H1 (cell line): Measurements from ENCODE around the gene RBM5. TPM values are rescaled to one million over a fixed set of nuclear protein-coding genes. Genes with fewer than 3 reads are reported as not detected.

ENCODE experiments used
- CTCF ChIA-PET: fragments of 300-600 bp; sonication (Branson Sonifier 250); formaldehyde crosslinking; loops from one replicate; lab custom pipeline; 2021; ENCODE audit not compliant: partially characterized antibody; lab: Charles Lee
- POLR2A ChIA-PET: fragments of 300-600 bp; sonication (Branson Sonifier 250); formaldehyde crosslinking; loops from one replicate; lab custom pipeline; 2021; ENCODE audit warnings: inconsistent platforms; ENCODE audit not compliant: partially characterized antibody; lab: Charles Lee
- DNase-seq, 2 experiments: peaks; one replicate each; pipeline versions ENCODE4 v3.0.0 to v3.0.0-alpha.2; 2010 to 2022; ENCODE audit warnings: low spot score in 2 of 2, low read depth in 1 of 2, mixed read lengths in 1 of 2
- FAIRE-seq: peaks from 2 replicates; lab custom pipeline; 2011; peaks lifted over from hg19 to GRCh38; lab: Jason Lieb, UNC
- H2AFZ ChIP-seq: 2 replicates; pipeline ENCODE4 v1.8.1; 2012; ENCODE audit warnings: low read length, inconsistent platforms
- H2AK5ac ChIP-seq: 2 replicates; pipeline ENCODE4 v1.6.1; 2013; ENCODE audit warnings: low read depth, low read length
- H2BK120ac ChIP-seq: replicated peaks from 2 replicates; pipeline ENCODE3; 2013; ENCODE audit warnings: low read depth, low read length, inconsistent platforms
- H2BK12ac ChIP-seq: 2 replicates; pipeline ENCODE4 v1.6.1; 2013; ENCODE audit warnings: low read depth, low read length
- H2BK15ac ChIP-seq: 2 replicates; pipeline ENCODE4 v1.6.1; 2013; ENCODE audit warnings: low read length
- H2BK20ac ChIP-seq: 2 replicates; pipeline ENCODE4 v1.6.1; 2013; ENCODE audit warnings: low read length
- H2BK5ac ChIP-seq: 2 replicates; pipeline ENCODE4 v1.6.1; 2013; ENCODE audit warnings: low read depth, low read length
- H3K14ac ChIP-seq: 2 replicates; pipeline ENCODE4 v1.6.1; 2013; ENCODE audit warnings: inconsistent platforms; ENCODE audit not compliant: insufficient read length
- H3K18ac ChIP-seq: 2 replicates; pipeline ENCODE4 v1.6.1; 2013; ENCODE audit warnings: low read length; ENCODE audit errors: extremely low read depth
- H3K23ac ChIP-seq: 2 replicates; pipeline ENCODE4 v1.6.1; 2013; ENCODE audit warnings: inconsistent platforms; ENCODE audit not compliant: insufficient read length
- H3K23me2 ChIP-seq: 2 replicates; pipeline ENCODE4 v1.6.1; 2013; ENCODE audit warnings: low read depth, low read length
- H3K27ac ChIP-seq: 2 replicates; pipeline ENCODE4 v1.6.1; 2011; ENCODE audit warnings: low read depth, low read length, inconsistent platforms
- H3K27me3 ChIP-seq, 4 experiments: replicated peaks in 1 of 4; 1 replicate in 1 of 4; 2 replicates in 3 of 4; pipeline versions ENCODE4 v1.6.1 to v1.8.1; 2011 to 2013; ENCODE audit warnings: low read length in 3 of 4, mild to moderate bottlenecking in 3 of 4, inconsistent platforms in 2 of 4, mixed read lengths in 2 of 4, moderate library complexity in 1 of 4; ENCODE audit not compliant: control insufficient read depth in 3 of 4, insufficient read depth in 3 of 4; ENCODE audit errors: extremely low read depth in 1 of 4
- H3K36me3 ChIP-seq, 4 experiments: 2 replicates each; pipeline versions ENCODE4 v1.6.1 to v1.8.1; 2011 to 2013; ENCODE audit warnings: mild to moderate bottlenecking in 4 of 4, low read length in 3 of 4, moderate library complexity in 2 of 4, control low read depth in 1 of 4, inconsistent platforms in 1 of 4; ENCODE audit not compliant: insufficient read depth in 4 of 4, control insufficient read depth in 2 of 4
- H3K4ac ChIP-seq: replicated peaks from 2 replicates; pipeline ENCODE3; 2013; ENCODE audit warnings: low read length, low read depth, mixed read lengths, inconsistent platforms; ENCODE audit not compliant: insufficient read length
- H3K4me1 ChIP-seq, 4 experiments: replicated peaks in 1 of 4; 1 replicate in 1 of 4; 2 replicates in 3 of 4; pipeline versions ENCODE4 v1.6.1 to v1.8.1; 2011 to 2013; ENCODE audit warnings: low read length in 3 of 4, inconsistent platforms in 2 of 4, mixed read lengths in 1 of 4; ENCODE audit not compliant: insufficient read depth in 4 of 4, control insufficient read depth in 3 of 4
- H3K4me2 ChIP-seq, 2 experiments: 2 replicates each; pipeline versions ENCODE4 v1.6.1 to v1.8.1; 2011 to 2013; ENCODE audit warnings: low read depth in 2 of 2, low read length in 2 of 2, control low read depth in 1 of 2, inconsistent platforms in 1 of 2, mild to moderate bottlenecking in 1 of 2; ENCODE audit not compliant: insufficient read depth in 1 of 2
- H3K4me3 ChIP-seq, 4 experiments: fragments of 200-600, 300-600 bp in 1 of 4; sonication (generic), shearing (Covaris generic), sonication (Bioruptor Twin) in 1 of 4; 2 replicates each; pipeline versions ENCODE4 v1.5.1 to v1.8.1; 2011 to 2016; ENCODE audit warnings: low read length in 4 of 4, low read depth in 3 of 4, control low read depth in 2 of 4, inconsistent platforms in 2 of 4, mild to moderate bottlenecking in 2 of 4, mixed read lengths in 1 of 4, moderate library complexity in 1 of 4; ENCODE audit not compliant: insufficient read depth in 2 of 4; ENCODE audit errors: extremely low read depth in 1 of 4
- H3K56ac ChIP-seq: replicated peaks from 2 replicates; pipeline ENCODE3; 2013; ENCODE audit warnings: low read depth, mild to moderate bottlenecking, mixed read lengths, low read length, inconsistent platforms; ENCODE audit not compliant: insufficient read length
- H3K79me1 ChIP-seq: 2 replicates; pipeline ENCODE4 v1.6.1; 2013; ENCODE audit warnings: low read depth, low read length, control low read depth
- H3K79me2 ChIP-seq, 2 experiments: 2 replicates each; pipeline versions ENCODE4 v1.6.1 to v1.8.1; 2012 to 2013; ENCODE audit warnings: low read length in 2 of 2, mild to moderate bottlenecking in 2 of 2, inconsistent platforms in 1 of 2; ENCODE audit not compliant: insufficient read depth in 2 of 2, control insufficient read depth in 1 of 2
- H3K9ac ChIP-seq, 4 experiments: replicated peaks in 1 of 4; 1 replicate in 1 of 4; 2 replicates in 3 of 4; pipeline versions ENCODE4 v1.6.1 to v1.8.1; 2011 to 2013; ENCODE audit warnings: low read depth in 3 of 4, low read length in 3 of 4, control low read depth in 2 of 4, mild to moderate bottlenecking in 2 of 4, moderate library complexity in 2 of 4, inconsistent platforms in 1 of 4; ENCODE audit errors: extremely low read depth in 1 of 4
- H3K9me3 ChIP-seq, 2 experiments: 2 replicates each; pipeline versions ENCODE4 v1.6.1 to v1.8.1; 2012 to 2013; ENCODE audit warnings: mild to moderate bottlenecking in 2 of 2, moderate library complexity in 2 of 2, control low read depth in 1 of 2, inconsistent platforms in 1 of 2, low read depth in 1 of 2, low read length in 1 of 2, mixed read lengths in 1 of 2; ENCODE audit not compliant: insufficient read depth in 2 of 2
- H4K20me1 ChIP-seq, 2 experiments: replicated peaks in 1 of 2; 2 replicates each; pipeline versions ENCODE3 to v1.8.1; 2011 to 2013; ENCODE audit warnings: inconsistent platforms in 2 of 2, low read length in 2 of 2, mild to moderate bottlenecking in 1 of 2; ENCODE audit not compliant: insufficient read depth in 2 of 2, control insufficient read depth in 1 of 2
- H4K5ac ChIP-seq: 2 replicates; pipeline ENCODE4 v1.6.1; 2013; ENCODE audit warnings: low read length, low read depth, mixed read lengths, inconsistent platforms; ENCODE audit not compliant: insufficient read length
- H4K8ac ChIP-seq: 2 replicates; pipeline ENCODE4 v1.8.0; 2013; ENCODE audit warnings: mild to moderate bottlenecking, moderate library complexity, low read length, inconsistent platforms; ENCODE audit not compliant: insufficient read depth; ENCODE audit errors: extremely low read depth
- H4K91ac ChIP-seq: replicated peaks from 2 replicates; pipeline ENCODE3; 2013; ENCODE audit warnings: low read length, mixed read lengths, inconsistent platforms; ENCODE audit not compliant: insufficient read length
- EP300 ChIP-seq, 2 experiments: IDR thresholded peaks; 1 replicate in 1 of 2; 2 replicates in 1 of 2; pipeline ENCODE4 v1.6.1; 2011 to 2012; ENCODE audit warnings: low read depth in 2 of 2, low read length in 2 of 2, mild to moderate bottlenecking in 2 of 2, borderline replicate concordance in 1 of 2, inconsistent platforms in 1 of 2, moderate library complexity in 1 of 2
- KDM4A ChIP-seq: IDR thresholded peaks from one replicate; pipeline ENCODE4 v1.7.1; 2012; ENCODE audit warnings: low read depth, mild to moderate bottlenecking, moderate library complexity, low read length, inconsistent platforms; ENCODE audit not compliant: severe bottlenecking
- POLR2AphosphoS5 ChIP-seq: IDR thresholded peaks from 2 replicates; pipeline ENCODE4 v1.6.1; 2011; ENCODE audit warnings: low read depth, low read length
- whole genome bisulfite sequencing, 2 experiments: shearing (Covaris generic) in 1 of 2; methylation state at CpG; one replicate each; pipeline versions ENCODE4 v1.1.6 to v1.1.7; 2013 to 2015; ENCODE audit warnings: low lambda C conversion rate in 2 of 2, mixed read lengths in 2 of 2, inconsistent platforms in 1 of 2, low coverage in 1 of 2, missing lambda C conversion rate in 1 of 2; ENCODE audit not compliant: insufficient replicate concordance in 2 of 2, insufficient coverage in 1 of 2, insufficient read length in 1 of 2; ENCODE audit errors: extremely low coverage in 1 of 2, missing lambda C conversion rate in 1 of 2; 5-methylcytosine and 5-hydroxymethylcytosine counted together
- polyA plus RNA-seq, 7 experiments: library from polyadenylated mRNA; depleted of rRNA in 3 of 7; stranded (reverse) in 5 of 7; unstranded in 2 of 7; fragments of >200 nt in 5 of 7; fragments of 200-250 nt in 2 of 7; gene quantifications; 1 replicate in 5 of 7; 2 replicates in 1 of 7; 4 replicates in 1 of 7; pipeline versions ENCODE4 v1.2.1 to v1.2.3, GENCODE V29; 2011 to 2013; ENCODE audit warnings: missing spikeins in 2 of 7, mixed read lengths in 2 of 7
- total RNA-seq: library from RNA; stranded (reverse); fragmentation: NEBNext Ultra II Directional; extraction: Animal tissue kit (Norgen Biotek cat#: 25700); gene quantifications from 2 replicates; pipeline ENCODE4 v1.2.1, GENCODE V29; 2021
- TF ChIP-seq, protein P1 (sequence below), 3 experiments: IDR thresholded peaks; 1 replicate in 2 of 3; 2 replicates in 1 of 3; pipeline versions ENCODE4 v1.5.1 to v1.6.1; 2011; ENCODE audit warnings: low read length in 3 of 3, mild to moderate bottlenecking in 3 of 3, inconsistent platforms in 2 of 3, low read depth in 1 of 3, moderate library complexity in 1 of 3; ENCODE audit not compliant: insufficient read depth in 1 of 3; ENCODE audit errors: control extremely low read depth in 1 of 3

Gene RBM5
- total and polyA plus RNA-seq, 2 of the 8 experiments (the other 6 are each of a cell fraction or from before 2014, with no cell fraction given), result 82.7 to 144 TPM

DNA sequence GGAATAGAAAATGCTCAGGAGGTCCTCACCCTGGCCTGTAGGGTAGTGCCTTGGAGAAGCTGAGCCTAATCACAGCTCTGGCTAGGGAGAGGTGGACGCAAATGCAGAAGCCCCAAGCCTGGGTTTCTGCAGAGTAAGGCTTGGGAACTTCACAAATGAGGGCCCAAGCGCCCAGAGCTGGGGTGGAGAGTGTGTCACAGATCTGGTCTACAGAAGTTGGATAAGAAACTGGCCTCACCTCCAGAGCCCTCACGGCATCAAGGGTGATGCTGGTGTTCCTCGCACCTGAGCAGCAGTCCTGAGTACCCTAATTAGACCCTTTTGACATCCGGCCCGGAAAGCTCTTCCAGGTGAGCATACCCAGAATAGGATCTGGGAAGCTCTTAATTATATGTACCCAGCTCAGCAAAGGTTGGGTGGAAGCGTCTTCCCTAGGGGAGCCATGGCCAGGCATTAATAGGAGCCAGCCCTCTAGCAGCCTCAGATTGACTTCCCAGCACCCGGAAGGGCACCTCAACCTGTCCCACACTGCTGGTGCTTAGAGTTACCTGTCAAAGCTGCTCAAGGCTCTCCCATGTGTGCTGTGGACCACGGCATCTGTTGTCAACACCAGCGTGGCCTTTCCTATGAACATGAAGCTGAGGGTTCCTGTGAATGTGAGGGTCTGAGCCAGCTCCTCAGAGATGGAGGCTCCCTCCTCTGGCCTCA, 31.8 kb downstream of the RBM5 start:
- Histone ChIP-seq H4K91ac (no peak overlapping the region), H3K23ac (no peak overlapping the region), H3K4ac (no peak overlapping the region), H4K5ac (no peak overlapping the region), H2AK5ac (no peak overlapping the region), H3K56ac (no peak overlapping the region), H3K36me3 (peaks cover 24 to 41% (median 34%) of the 10 kb centered on the region in 4 experiments), H3K18ac (no peak overlapping the region), H2BK120ac (no peak overlapping the region), H2AFZ (no peak overlapping the region), H3K79me2 (no peaks in the 10 kb centered on the region), H2BK12ac (no peak overlapping the region), H2BK15ac (no peak overlapping the region), H3K27ac (no peak overlapping the region), H3K79me1 (no peaks in the 10 kb centered on the region), H4K8ac (no peak overlapping the region), H3K9me3 (no peaks in the 10 kb centered on the region), H3K23me2 (no peaks in the 10 kb centered on the region), H2BK5ac (no peak overlapping the region), H3K4me1 (peaks cover under 1 to 17% (median 11%) of the 10 kb centered on the region in 4 experiments), H3K4me2 (no peak overlapping the region), H4K20me1 (peaks cover 2 to 17% of the 10 kb centered on the region in 2 experiments), H3K4me3 (no peak overlapping the region), H3K9ac (no peak overlapping the region; a peak in 1 of 7 replicates), H2BK20ac (no peak overlapping the region), H3K14ac (no peak overlapping the region), H3K27me3 (no peaks in the 10 kb centered on the region)
- DNase-seq (no peak), FAIRE-seq (no peak)
- WGBS, 2 experiments, result 95% methylated on average over 9 of the region's 10 CpGs; no CpG with 5 or more reads in 1 of the 2 experiments
- CTCF ChIA-PET, result interaction anchor here (0.6 to 20.9 kb wide), 38 partner anchors 8 to 1051 kb away, joined by 3 to 591 read pairs (median 4); partner anchors contain the start of gene GNAT1
- TF ChIP-seq POLR2AphosphoS5, result peak; percentile 3
- no peak for TF ChIP-seq EP300 (IDR thresholded peaks at IDR 0.05; ENCODE audit: borderline replicate concordance in 1 of 2, low read depth in 2 of 2, low read length in 2 of 2)
- TF ChIP-seq, protein P1, sequence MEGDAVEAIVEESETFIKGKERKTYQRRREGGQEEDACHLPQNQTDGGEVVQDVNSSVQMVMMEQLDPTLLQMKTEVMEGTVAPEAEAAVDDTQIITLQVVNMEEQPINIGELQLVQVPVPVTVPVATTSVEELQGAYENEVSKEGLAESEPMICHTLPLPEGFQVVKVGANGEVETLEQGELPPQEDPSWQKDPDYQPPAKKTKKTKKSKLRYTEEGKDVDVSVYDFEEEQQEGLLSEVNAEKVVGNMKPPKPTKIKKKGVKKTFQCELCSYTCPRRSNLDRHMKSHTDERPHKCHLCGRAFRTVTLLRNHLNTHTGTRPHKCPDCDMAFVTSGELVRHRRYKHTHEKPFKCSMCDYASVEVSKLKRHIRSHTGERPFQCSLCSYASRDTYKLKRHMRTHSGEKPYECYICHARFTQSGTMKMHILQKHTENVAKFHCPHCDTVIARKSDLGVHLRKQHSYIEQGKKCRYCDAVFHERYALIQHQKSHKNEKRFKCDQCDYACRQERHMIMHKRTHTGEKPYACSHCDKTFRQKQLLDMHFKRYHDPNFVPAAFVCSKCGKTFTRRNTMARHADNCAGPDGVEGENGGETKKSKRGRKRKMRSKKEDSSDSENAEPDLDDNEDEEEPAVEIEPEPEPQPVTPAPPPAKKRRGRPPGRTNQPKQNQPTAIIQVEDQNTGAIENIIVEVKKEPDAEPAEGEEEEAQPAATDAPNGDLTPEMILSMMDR (IDR thresholded peaks at IDR 0.05; ENCODE audit: control extremely low read depth in 1 of 3, insufficient read depth in 1 of 3, low read depth in 1 of 3, low read length in 3 of 3), result peak in 1 of 3 experiments; percentile 11; a peak in 1 of 4 replicates
- no peak for TF ChIP-seq KDM4A
- POLR2A ChIA-PET, result interaction anchor here (0.5 to 11.1 kb wide), 20 partner anchors 10 to 317 kb away, joined by 3 to 133 read pairs (median 6); partner anchors contain the start of genes GNAT1, INKA1 and RBM5
